ENCODE results near the gene SLBP. TPM values are rescaled to one million over a fixed set of nuclear protein-coding genes. Genes with fewer than 3 reads are reported as not detected.

Gene SLBP
- total and polyA plus RNA-seq, 10 of the 15 experiments (the other 5 are each of a cell fraction or from before 2014, with no cell fraction given), result 94.4 to 278 (median 158) TPM

DNA sequence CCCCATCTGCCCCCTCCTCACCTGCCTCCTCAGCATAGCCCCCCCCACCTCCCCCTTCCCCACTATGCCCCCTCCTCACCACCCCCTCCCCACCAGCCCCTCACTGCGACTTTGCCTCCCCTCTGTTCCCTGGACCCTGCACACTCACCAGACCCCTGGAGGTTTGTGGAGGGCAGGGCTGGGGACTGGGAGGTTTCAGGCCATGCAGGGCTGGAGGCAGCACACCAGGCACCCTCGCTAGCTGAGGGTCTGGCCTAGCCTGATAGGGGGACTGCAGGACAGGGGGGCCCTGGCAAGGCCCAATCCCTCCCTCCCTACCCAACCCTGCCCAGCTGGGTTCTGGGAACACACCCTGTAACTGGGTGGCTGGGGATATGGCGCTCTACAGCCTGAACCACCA lies 37.3 kb upstream of the SLBP start:
- no peak overlapping the region for H3K4me3 ChIP-seq
- WGBS (ENCODE audit: insufficient coverage, insufficient replicate concordance, low lambda C conversion rate, missing lambda C conversion rate), result 50% methylated on average over 2 of the region's 3 CpGs
- no peak for DNase-seq (ENCODE audit: low read depth, low spot score)
- in situ Hi-C loops (cut with MboI), result no loop called here
- H3K4me2 ChIP-seq (ENCODE audit: control insufficient read depth, insufficient read depth), result no peak overlapping the region
- no peak overlapping the region for H2AFZ ChIP-seq (ENCODE audit: control insufficient read depth, low read depth, low read length)
- no peak for FAIRE-seq
- ChIA-PET RAD21 (ENCODE audit: unreplicated experiment) (no interaction called here), CTCF (interaction anchor here (1.0 to 2.1 kb wide), 3 partner anchors 19 to 61 kb away, joined by 3 to 4 read pairs (median 3); no protein-coding TSS in a partner anchor), SMC1A (ENCODE audit: uncharacterized antibody, unreplicated experiment) (no interaction called here), POLR2A (no interaction called here)
- no peaks in the 10 kb centered on the region for H3K27me3 ChIP-seq (replicated peaks in 1 of 2; ENCODE audit: control insufficient read depth in 2 of 2, insufficient read depth in 2 of 2, low read length in 1 of 2)
- BruUV-seq (replicated peaks), result no TSS peak
- H3K4me1 ChIP-seq (ENCODE audit: control insufficient read depth, insufficient read depth, low read length), result no peaks in the 10 kb centered on the region
- intact Hi-C loops (cut with micrococcal nuclease; ENCODE audit: unreplicated experiment), result loop anchor here (5.0 kb wide), 1 partner anchor 438 kb away; no protein-coding TSS in a partner anchor
- no peak overlapping the region for H3K27ac ChIP-seq (ENCODE audit: control insufficient read depth, insufficient read depth)
- ATAC-seq, result no peak
- no peak overlapping the region for H3K9ac ChIP-seq (ENCODE audit: control insufficient read depth, insufficient read depth, low read length)
- peaks cover 0 to 5% of the 10 kb centered on the region in 2 experiments; a peak in 3 of 4 replicates for H3K36me3 ChIP-seq (ENCODE audit: control insufficient read depth in 2 of 2, insufficient read depth in 2 of 2, low read length in 1 of 2)
- TF ChIP-seq GATAD2B (conservative IDR thresholded peaks at IDR 0.05; ENCODE audit: low read depth) (no peak), ESRRA (IDR thresholded peaks at IDR 0.05; ENCODE audit: low read length) (no peak), RFX5 (IDR thresholded peaks at IDR 0.05; ENCODE audit: low read depth, low read length) (no peak), HDGF (IDR thresholded peaks at IDR 0.05) (no peak), CEBPB (IDR thresholded peaks at IDR 0.05; ENCODE audit: borderline replicate concordance in 1 of 2, low read depth in 2 of 2, low read length in 2 of 2) (no peak), RBBP5 (conservative IDR thresholded peaks at IDR 0.05) (no peak)
- no peaks in the 10 kb centered on the region for H3K79me2 ChIP-seq (ENCODE audit: control insufficient read depth, insufficient read depth, low read length)
- H4K20me1 ChIP-seq (ENCODE audit: control insufficient read depth, insufficient read depth), result no peaks in the 10 kb centered on the region
- H3K9me3 ChIP-seq (replicated peaks; ENCODE audit: control insufficient read depth, insufficient read depth, low read length), result no peaks in the 10 kb centered on the region

DNA sequence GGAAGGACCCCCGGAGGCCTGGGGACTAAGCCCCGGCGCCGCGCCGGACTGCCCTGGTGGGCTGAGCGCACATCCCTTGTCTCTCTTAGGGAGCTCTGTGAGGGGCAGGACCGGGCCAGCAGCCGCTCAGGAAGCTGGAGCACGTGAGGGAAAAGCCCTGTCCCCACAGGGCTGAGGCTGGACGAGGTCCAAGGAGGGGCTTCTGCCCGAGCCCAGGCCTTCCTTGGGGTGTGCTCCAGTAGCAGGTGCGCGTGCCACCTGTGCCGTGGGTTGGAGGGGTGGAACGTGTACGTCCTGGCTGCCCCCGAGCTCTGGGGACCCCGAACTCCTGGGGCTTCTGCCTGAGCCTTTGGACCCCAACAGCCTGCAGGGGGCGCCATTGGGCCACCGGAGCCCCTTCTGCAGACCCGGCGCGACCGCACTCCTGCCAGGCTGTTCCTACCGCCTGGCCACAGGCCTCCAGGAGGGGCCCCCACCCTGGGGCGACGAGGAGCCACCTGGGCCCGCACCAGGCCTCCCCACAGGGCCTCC lies 36.4 kb upstream of the SLBP start:
- DNase-seq (ENCODE audit: low read depth, low spot score), result no peak
- peak; percentile 59 for FAIRE-seq
- Histone ChIP-seq H3K9ac (ENCODE audit: control insufficient read depth, insufficient read depth, low read length) (no peak overlapping the region), H3K9me3 (replicated peaks; ENCODE audit: control insufficient read depth, insufficient read depth, low read length) (no peaks in the 10 kb centered on the region), H3K36me3 (ENCODE audit: control insufficient read depth in 2 of 2, insufficient read depth in 2 of 2, low read length in 1 of 2) (peaks cover 0 to 12% of the 10 kb centered on the region in 2 experiments; a peak in 3 of 4 replicates), H4K20me1 (ENCODE audit: control insufficient read depth, insufficient read depth) (no peaks in the 10 kb centered on the region), H3K27ac (ENCODE audit: control insufficient read depth, insufficient read depth) (no peak overlapping the region), H3K4me1 (ENCODE audit: control insufficient read depth, insufficient read depth, low read length) (no peaks in the 10 kb centered on the region), H2AFZ (ENCODE audit: control insufficient read depth, low read depth, low read length) (no peak overlapping the region; the same call in 1 of the 2 replicates), H3K4me3 (no peak overlapping the region), H3K4me2 (ENCODE audit: control insufficient read depth, insufficient read depth) (no peak overlapping the region), H3K79me2 (ENCODE audit: control insufficient read depth, insufficient read depth, low read length) (no peaks in the 10 kb centered on the region), H3K27me3 (replicated peaks in 1 of 2; ENCODE audit: control insufficient read depth in 2 of 2, insufficient read depth in 2 of 2, low read length in 1 of 2) (no peaks in the 10 kb centered on the region)
- intact Hi-C loops (cut with micrococcal nuclease; ENCODE audit: unreplicated experiment) (loop anchor here (1.0 to 5.0 kb wide), 2 partner anchors 151 to 439 kb away; no protein-coding TSS in a partner anchor), in situ Hi-C loops (cut with MboI) (no loop called here)
- ChIA-PET RAD21 (ENCODE audit: unreplicated experiment) (interaction anchor here (1.0 to 2.2 kb wide), 6 partner anchors 18 to 160 kb away, joined by 3 to 20 read pairs (median 4); no protein-coding TSS in a partner anchor), CTCF (interaction anchor here (0.7 to 5.1 kb wide), 16 partner anchors 18 to 331 kb away, joined by 3 to 60 read pairs (median 3); partner anchors contain the start of gene TMEM129), POLR2A (no interaction called here), SMC1A (ENCODE audit: uncharacterized antibody, unreplicated experiment) (interaction anchor here (0.5 to 1.8 kb wide), 4 partner anchors 60 to 161 kb away, joined by 3 to 9 read pairs (median 5); no protein-coding TSS in a partner anchor)
- no TSS peak for BruUV-seq (replicated peaks)
- peak; percentile 76 for ATAC-seq
- under 1% methylated on average over 21 of the region's 29 CpGs for WGBS (ENCODE audit: insufficient coverage, insufficient replicate concordance, low lambda C conversion rate, missing lambda C conversion rate)
- TF ChIP-seq, protein P1, sequence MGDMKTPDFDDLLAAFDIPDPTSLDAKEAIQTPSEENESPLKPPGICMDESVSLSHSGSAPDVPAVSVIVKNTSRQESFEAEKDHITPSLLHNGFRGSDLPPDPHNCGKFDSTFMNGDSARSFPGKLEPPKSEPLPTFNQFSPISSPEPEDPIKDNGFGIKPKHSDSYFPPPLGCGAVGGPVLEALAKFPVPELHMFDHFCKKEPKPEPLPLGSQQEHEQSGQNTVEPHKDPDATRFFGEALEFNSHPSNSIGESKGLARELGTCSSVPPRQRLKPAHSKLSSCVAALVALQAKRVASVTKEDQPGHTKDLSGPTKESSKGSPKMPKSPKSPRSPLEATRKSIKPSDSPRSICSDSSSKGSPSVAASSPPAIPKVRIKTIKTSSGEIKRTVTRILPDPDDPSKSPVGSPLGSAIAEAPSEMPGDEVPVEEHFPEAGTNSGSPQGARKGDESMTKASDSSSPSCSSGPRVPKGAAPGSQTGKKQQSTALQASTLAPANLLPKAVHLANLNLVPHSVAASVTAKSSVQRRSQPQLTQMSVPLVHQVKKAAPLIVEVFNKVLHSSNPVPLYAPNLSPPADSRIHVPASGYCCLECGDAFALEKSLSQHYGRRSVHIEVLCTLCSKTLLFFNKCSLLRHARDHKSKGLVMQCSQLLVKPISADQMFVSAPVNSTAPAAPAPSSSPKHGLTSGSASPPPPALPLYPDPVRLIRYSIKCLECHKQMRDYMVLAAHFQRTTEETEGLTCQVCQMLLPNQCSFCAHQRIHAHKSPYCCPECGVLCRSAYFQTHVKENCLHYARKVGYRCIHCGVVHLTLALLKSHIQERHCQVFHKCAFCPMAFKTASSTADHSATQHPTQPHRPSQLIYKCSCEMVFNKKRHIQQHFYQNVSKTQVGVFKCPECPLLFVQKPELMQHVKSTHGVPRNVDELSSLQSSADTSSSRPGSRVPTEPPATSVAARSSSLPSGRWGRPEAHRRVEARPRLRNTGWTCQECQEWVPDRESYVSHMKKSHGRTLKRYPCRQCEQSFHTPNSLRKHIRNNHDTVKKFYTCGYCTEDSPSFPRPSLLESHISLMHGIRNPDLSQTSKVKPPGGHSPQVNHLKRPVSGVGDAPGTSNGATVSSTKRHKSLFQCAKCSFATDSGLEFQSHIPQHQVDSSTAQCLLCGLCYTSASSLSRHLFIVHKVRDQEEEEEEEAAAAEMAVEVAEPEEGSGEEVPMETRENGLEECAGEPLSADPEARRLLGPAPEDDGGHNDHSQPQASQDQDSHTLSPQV (IDR thresholded peaks at IDR 0.05), result no peak
- TF ChIP-seq KLF5 (IDR thresholded peaks at IDR 0.05; ENCODE audit: partially characterized antibody), result no peak
- no peak for TF ChIP-seq IKZF2 (IDR thresholded peaks at IDR 0.05)
- TF ChIP-seq NR2C2 (IDR thresholded peaks at IDR 0.05; ENCODE audit: borderline replicate concordance, control insufficient read depth, insufficient read length, low read depth), result no peak
- peak; percentile 54; the same call in 1 of the 2 replicates for TF ChIP-seq YY1 (IDR thresholded peaks at IDR 0.05; ENCODE audit: low read depth, low read length)
- TF ChIP-seq TCF3 (IDR thresholded peaks at IDR 0.05; ENCODE audit: borderline replicate concordance, insufficient read depth, low read depth, low read length), result 0 out of 2 replicates have a peak, but pooled peaks have one; percentile 37
- TF ChIP-seq BHLHE40 (IDR thresholded peaks at IDR 0.05; ENCODE audit: borderline replicate concordance in 1 of 2, low read depth in 2 of 2, low read length in 1 of 2), result peak; percentile 21 to 67; a peak in 2 of 4 replicates
- no peak for TF ChIP-seq LARP7 (IDR thresholded peaks at IDR 0.05)

Measured in GM12878 (cell line).